Activated T-cell treated with anti-CD3 and anti-CD28 coated beads, Interleukin-2, amount 50 U/mL, for 4 hours (primary cell): ENCODE data around the gene GREB1L. TPM values are rescaled to one million over a fixed set of nuclear protein-coding genes. Genes with fewer than 3 reads are reported as not detected.
A peak's percentile ranks its signal among the peaks of the same experiment; 100 is the strongest.
"Not testable (repeated sequence)": the region's sequence is repeated elsewhere in the genome, so short reads cannot be mapped to it uniquely, and the experiment has no call there.

Experiments
- ATAC-seq, 2 donors: fragments of 200-7000 bp; cut with Tn5 transposase; one replicate each; pipeline ENCODE4 v1.10.0; 2021
- DNase-seq: peaks from one replicate; pipeline ENCODE4 v3.0.0-alpha.2; 2020
- H3K27me3 Mint-ChIP-seq: one replicate; pipeline ENCODE4 v1.8.0; 2021; ENCODE audit warnings: low read depth, mixed read lengths
- H3K36me3 Mint-ChIP-seq: one replicate; pipeline ENCODE4 v1.8.0; 2022; ENCODE audit warnings: mixed read lengths; ENCODE audit not compliant: insufficient read depth
- H3K4me1 Mint-ChIP-seq: one replicate; pipeline ENCODE4 v1.8.0; 2021; ENCODE audit warnings: low read depth, mixed read lengths
- H3K4me3 Mint-ChIP-seq: one replicate; pipeline ENCODE4 v1.8.0; 2021; ENCODE audit warnings: mild to moderate bottlenecking, moderate library complexity, mixed read lengths
- H3K9me3 Mint-ChIP-seq: one replicate; pipeline ENCODE4 v1.8.0; 2021; ENCODE audit warnings: mixed read lengths
- total RNA-seq, 3 donors: library from RNA; stranded (reverse); gene quantifications; one replicate each; pipeline ENCODE4 v1.2.1, GENCODE V29; 2021

GREB1L gene
- total RNA-seq: under 1 TPM in 1 of 3 donors, not detected in 2; 0.03 TPM

DNA sequence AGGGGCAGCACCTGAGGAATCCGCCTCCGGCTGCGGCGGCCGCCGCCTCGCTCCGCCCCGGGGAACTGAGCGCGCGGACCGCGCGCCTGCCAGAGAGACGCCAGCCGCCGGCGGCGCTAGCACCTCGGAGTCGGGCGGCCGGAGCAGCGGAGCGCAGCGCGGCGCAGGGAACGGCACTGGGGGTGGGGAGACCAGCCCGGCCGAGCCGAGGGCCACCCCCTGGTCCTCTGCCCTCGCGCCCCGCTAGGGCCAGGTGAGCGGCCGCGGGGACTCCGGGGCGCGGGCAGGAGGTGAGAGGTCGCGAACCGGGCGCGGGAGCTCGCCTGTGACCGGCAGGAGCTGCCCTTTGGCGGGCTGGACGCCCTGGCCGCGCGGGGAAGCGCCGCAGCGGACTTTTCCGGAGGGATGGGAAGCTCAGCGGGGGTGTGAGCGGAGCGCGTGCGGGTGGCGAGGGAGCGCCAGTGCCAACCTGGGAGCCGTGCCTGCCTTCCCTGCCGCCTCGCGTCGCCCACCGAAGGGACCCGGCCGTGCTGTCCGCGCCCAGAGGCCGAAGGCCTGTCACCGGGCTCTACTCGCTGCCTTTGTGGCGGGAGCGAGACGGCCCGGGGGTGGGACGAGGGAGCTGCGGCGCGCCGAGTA, at the start of gene GREB1L:
Gene GREB1L (plus strand): TSS at position 92 of the 639 bp plus-strand sequence. CDS start 141,287 bp downstream, outside the sequence.
- Mint-ChIP-seq H3K4me3 (no peak within 1 kb of the TSS), H3K4me1 (peaks cover 5% of the 10 kb centered on the region), H3K9me3 (no peaks in the 10 kb centered on the region), H3K27me3 (peaks cover 66% of the 10 kb centered on the region), H3K36me3 (no peaks in the 10 kb centered on the region)
- ATAC-seq (peak; percentile 66 to 79), DNase-seq (no peak)

DNA sequence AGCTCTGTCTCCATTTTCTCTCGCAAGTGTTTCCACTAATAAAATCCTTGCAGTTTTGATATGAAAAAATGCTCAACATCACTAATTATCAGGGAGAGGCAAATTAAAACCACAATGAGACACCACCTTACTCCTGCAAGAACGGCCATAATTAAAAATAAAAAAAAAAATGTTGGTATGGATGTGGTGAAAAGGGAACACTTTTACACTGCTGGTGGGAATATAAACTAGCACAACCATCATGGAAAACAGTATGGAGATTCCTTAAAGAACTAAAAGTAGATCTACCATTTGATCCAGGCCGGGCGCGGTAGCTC, 49.8 kb upstream of the GREB1L start:
- no peak for ATAC-seq
- no peak for DNase-seq
- H3K27me3 Mint-ChIP-seq: peaks cover 19% of the 10 kb centered on the region
- H3K9me3 Mint-ChIP-seq: no peaks in the 10 kb centered on the region
- H3K36me3 Mint-ChIP-seq: no peaks in the 10 kb centered on the region
- H3K4me1 Mint-ChIP-seq: no peaks in the 10 kb centered on the region
- no peak overlapping the region for H3K4me3 Mint-ChIP-seq

DNA sequence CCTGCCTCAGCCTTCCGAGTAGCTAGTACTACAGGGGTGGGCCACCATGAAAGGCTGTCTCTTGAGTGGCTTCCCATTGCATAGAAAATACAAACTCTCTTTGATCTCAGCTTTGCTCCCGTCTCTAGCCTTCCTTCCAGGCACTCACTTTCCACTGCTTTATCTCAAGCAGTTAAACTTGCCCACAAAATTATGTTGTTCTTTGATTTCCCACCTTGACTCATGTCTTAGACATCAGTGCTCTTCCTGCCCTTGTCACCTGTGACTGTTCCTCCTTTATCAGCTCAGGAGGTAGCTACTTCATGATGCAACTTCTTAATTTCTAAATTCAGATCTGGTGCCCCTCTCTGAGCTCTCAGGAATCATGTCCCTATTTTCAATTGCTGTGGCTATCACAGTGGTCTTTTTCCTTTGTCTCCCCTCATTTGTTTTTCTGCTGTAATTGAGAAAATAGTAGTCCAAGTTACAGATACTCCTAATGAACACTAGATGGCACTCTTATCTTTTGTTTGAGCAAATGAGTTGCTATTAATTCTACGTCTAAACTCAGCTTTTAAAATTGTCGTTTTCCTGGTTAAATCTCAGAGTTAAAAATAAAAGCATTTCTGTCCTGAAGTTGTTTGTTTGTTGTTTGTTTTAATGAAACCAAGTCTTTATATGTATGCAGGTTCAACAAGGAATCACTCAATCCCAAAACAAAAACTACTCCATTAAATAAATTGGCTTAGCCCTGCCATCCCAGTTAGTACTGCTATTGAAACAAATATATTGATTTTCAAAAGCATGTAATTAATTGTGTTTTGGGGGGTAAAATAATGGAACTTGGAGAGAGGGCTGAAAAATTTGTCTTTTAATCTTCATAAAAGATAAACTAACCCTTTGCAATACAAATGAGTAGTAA, 46.9 kb upstream of the GREB1L start:
- Mint-ChIP-seq H3K9me3 (no peaks in the 10 kb centered on the region), H3K27me3 (peaks cover 23% of the 10 kb centered on the region), H3K4me3 (no peak overlapping the region), H3K4me1 (no peaks in the 10 kb centered on the region), H3K36me3 (no peaks in the 10 kb centered on the region)
- ATAC-seq: no peak
- no peak for DNase-seq

DNA sequence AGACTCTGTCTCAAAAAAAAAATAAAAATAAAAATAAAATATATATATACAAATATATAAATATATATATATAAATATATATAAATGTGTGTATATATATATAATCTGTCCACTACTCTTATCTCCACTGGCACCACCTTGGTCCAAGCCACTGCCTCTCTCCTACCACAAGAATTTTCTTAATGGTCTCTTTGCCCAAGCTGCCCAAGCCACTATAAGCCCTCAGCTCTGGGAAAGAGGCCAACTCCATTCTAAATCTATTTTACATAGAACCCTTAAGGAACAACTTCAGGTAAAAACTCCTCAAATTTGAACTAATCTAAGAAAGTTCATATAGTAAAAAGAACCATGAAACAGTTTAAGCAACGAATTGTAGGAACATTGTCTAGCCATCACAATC, 45.6 kb upstream of the GREB1L start:
- no peaks in the 10 kb centered on the region for H3K4me1 Mint-ChIP-seq
- H3K4me3 Mint-ChIP-seq: no peak overlapping the region
- no peaks in the 10 kb centered on the region for H3K36me3 Mint-ChIP-seq
- ATAC-seq: no peak
- no peaks in the 10 kb centered on the region for H3K9me3 Mint-ChIP-seq
- peaks cover 15% of the 10 kb centered on the region for H3K27me3 Mint-ChIP-seq
- no peak for DNase-seq

DNA sequence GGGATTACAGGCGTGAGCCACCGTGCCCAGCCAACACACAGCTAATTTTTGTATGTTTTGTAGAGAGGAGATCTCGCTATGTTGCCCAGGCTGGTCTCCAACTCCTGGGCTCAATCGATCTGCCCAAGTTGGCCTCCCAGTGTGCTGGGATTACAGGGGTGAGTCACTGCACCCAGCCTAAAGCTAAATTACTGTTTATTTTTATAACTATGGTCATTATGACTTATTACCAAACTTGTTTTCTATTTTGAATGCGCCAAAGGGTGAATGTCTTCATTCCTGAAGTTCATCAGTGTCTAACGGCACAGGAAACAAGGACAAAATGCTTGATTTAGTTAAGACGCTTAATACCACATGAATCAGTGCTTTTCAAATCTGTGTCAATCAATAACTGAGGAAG, 38.9 kb upstream of the GREB1L start:
- H3K9me3 Mint-ChIP-seq: no peaks in the 10 kb centered on the region
- DNase-seq: no peak
- H3K4me3 Mint-ChIP-seq: no peak overlapping the region
- H3K27me3 Mint-ChIP-seq: peaks cover 5% of the 10 kb centered on the region
- H3K36me3 Mint-ChIP-seq: no peaks in the 10 kb centered on the region
- no peaks in the 10 kb centered on the region for H3K4me1 Mint-ChIP-seq
- ATAC-seq: no peak

GRCh38 chr18:21203542-21204241, 38.3 kb upstream of the GREB1L start:
- H3K9me3 Mint-ChIP-seq: no peaks in the 10 kb centered on the region
- H3K4me1 Mint-ChIP-seq: no peaks in the 10 kb centered on the region
- H3K4me3 Mint-ChIP-seq: no peak overlapping the region
- DNase-seq: no peak
- H3K36me3 Mint-ChIP-seq: no peaks in the 10 kb centered on the region
- no peak for ATAC-seq
- H3K27me3 Mint-ChIP-seq: peaks cover 2% of the 10 kb centered on the region

DNA sequence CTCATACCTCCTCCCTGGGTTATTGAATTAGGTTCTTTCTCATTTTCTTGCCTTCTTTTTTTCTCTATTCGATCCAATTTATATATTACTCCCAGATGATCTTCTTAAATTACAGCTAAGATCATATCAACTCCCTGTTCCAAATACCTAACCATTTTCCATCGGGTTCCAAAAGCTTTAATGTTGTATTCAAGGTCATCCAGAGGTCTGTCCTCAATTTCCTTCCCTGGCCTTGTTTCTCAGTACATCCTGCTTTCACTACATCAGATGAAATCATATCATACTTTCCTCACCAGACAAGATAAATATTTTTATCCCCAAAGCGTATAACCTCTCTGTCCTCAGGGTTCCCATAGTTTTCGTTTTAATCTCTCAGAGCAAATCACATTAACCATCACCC, 36.3 kb upstream of the GREB1L start:
- Mint-ChIP-seq H3K4me3 (no peak overlapping the region), H3K9me3 (no peaks in the 10 kb centered on the region), H3K36me3 (no peaks in the 10 kb centered on the region), H3K4me1 (no peaks in the 10 kb centered on the region), H3K27me3 (no peaks in the 10 kb centered on the region)
- no peak for DNase-seq
- ATAC-seq: no peak

DNA sequence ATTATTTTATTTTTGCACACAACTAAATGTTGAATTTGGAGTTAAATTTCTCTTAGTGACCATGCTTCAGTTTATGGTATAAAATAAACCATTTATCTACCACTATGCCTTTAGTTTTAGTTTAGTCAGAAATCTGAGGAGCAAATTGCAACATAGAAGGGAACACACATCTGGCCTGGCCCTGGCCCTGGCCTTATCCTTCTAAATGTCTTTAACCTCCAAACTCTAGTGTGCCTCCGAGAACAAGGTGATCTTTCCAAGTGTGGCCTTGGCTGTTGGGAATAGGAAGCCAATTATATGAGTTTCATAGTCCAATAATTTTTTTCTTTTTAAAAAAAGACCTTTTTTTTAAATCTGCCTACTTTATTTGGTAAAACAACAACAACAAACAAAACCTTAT, 31.8 kb upstream of the GREB1L start:
- Mint-ChIP-seq H3K4me3 (no peak overlapping the region), H3K4me1 (no peaks in the 10 kb centered on the region), H3K36me3 (no peaks in the 10 kb centered on the region), H3K9me3 (no peaks in the 10 kb centered on the region), H3K27me3 (peaks cover 2% of the 10 kb centered on the region)
- no peak for ATAC-seq
- DNase-seq: no peak

DNA sequence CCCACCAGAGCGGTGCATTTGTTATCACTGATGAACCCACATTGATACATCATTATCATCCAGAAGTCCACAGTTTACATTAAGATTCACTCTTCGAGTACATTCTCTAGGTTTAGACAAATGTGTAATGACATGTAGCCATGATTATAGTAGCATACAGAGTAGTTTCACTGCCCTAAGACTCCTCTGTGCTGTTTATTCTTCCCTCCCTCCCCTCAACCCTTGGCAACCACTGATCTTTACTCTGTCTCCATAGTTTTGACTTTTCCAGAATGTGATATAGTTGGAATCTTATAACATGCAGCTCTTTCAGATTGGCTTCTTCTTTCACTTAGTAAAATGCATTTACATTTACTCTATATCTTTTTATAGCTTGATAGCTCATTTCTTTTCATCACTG, 31.2 kb upstream of the GREB1L start:
- H3K4me1 Mint-ChIP-seq: no peaks in the 10 kb centered on the region
- H3K9me3 Mint-ChIP-seq: no peaks in the 10 kb centered on the region
- ATAC-seq (no peak), DNase-seq (no peak)
- peaks cover 2% of the 10 kb centered on the region for H3K27me3 Mint-ChIP-seq
- no peaks in the 10 kb centered on the region for H3K36me3 Mint-ChIP-seq
- no peak overlapping the region for H3K4me3 Mint-ChIP-seq

DNA sequence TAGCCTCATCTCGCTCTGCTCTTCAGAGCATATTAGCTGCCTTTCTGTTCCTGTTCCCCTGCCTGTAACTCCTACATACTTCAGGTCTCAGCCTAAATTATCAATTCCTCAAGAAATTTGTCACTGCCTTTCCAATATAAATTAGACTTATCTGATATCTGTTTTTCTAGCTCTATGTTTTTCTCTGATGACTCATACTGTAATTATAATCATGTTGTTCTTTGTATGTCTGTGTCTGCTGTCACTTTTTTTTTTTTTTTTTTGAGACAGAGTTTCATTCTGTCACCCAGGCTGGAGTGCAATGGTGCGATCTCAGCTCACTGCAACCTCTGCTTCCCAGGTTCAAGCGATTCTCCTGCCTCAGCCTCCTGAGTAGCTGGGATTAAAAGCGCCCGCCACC, 27.6 kb upstream of the GREB1L start:
- not testable (repeated sequence) for DNase-seq, H3K27me3 Mint-ChIP-seq, ATAC-seq, H3K9me3 Mint-ChIP-seq, H3K4me3 Mint-ChIP-seq, H3K4me1 Mint-ChIP-seq, H3K36me3 Mint-ChIP-seq

- no peaks in the 10 kb centered on the region for H3K36me3 Mint-ChIP-seq
- peaks cover 2% of the 10 kb centered on the region for H3K27me3 Mint-ChIP-seq
- H3K4me1 Mint-ChIP-seq: no peaks in the 10 kb centered on the region
- ATAC-seq: no peak
- no peak overlapping the region for H3K4me3 Mint-ChIP-seq
- no peaks in the 10 kb centered on the region for H3K9me3 Mint-ChIP-seq
- DNase-seq: no peak
Observed at GRCh38 chr18:21215490-21215889, 26.5 kb upstream of the GREB1L start.

DNA sequence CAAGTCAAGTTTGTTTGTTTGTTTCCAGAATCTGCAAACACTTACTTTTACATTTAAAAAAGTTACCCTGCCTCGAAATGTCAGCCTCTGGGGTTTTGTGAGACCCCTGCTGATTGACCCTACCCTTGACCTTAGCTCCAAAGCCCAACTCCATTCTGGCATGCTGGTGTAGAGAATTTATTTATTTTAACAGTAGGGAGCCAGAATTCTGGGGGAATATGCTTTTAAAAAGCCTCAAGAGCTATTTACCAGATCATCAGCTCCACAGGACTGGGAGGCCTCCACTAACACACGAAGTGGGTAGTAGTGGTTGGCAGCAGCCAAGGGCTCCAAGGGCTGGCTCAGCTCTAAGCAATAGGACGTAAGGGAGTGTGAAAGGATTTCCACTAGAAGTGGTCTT, 23.2 kb upstream of the GREB1L start:
- Mint-ChIP-seq H3K36me3 (no peaks in the 10 kb centered on the region), H3K27me3 (peaks cover 2% of the 10 kb centered on the region), H3K9me3 (no peaks in the 10 kb centered on the region), H3K4me1 (no peaks in the 10 kb centered on the region), H3K4me3 (no peak overlapping the region)
- DNase-seq: no peak
- ATAC-seq: no peak

DNA sequence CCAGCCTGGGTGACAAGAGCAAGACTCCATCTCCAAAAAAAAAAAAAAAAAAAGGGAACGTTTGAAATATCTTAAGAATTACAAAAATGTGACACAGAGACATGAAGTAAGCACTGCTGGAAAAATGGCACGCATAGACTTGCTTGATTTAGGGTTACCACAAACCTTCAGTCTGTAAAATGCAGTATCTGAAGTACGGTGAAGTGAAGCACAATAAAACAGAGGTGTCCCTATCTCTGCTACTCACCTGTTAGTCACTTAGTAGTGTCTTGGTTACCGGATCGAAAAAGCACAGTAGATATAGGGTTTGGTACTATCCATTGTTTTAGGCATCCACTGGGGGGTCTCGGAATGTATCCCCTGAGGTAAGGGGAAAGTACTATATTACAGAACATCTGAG, 11.6 kb upstream of the GREB1L start:
- no peak for ATAC-seq

GRCh38 chr18:21241301-21242048, 557 bp upstream of the GREB1L start:
- ATAC-seq: peak; percentile 10 to 14
- Mint-ChIP-seq H3K4me1 (peaks cover 5% of the 10 kb centered on the region), H3K9me3 (no peaks in the 10 kb centered on the region), H3K36me3 (no peaks in the 10 kb centered on the region), H3K4me3 (no peak overlapping the region), H3K27me3 (peaks cover 59% of the 10 kb centered on the region)
- no peak for DNase-seq

More for the DNA sequence above, 11.6 kb upstream of the GREB1L start:
- peaks cover 4% of the 10 kb centered on the region for H3K27me3 Mint-ChIP-seq
- H3K9me3 Mint-ChIP-seq: no peaks in the 10 kb centered on the region
- H3K4me3 Mint-ChIP-seq: no peak overlapping the region
- no peak for DNase-seq
- H3K36me3 Mint-ChIP-seq: no peaks in the 10 kb centered on the region
- no peaks in the 10 kb centered on the region for H3K4me1 Mint-ChIP-seq
